ENCODE results near the gene FOXO6.

Gene FOXO6

DNA sequence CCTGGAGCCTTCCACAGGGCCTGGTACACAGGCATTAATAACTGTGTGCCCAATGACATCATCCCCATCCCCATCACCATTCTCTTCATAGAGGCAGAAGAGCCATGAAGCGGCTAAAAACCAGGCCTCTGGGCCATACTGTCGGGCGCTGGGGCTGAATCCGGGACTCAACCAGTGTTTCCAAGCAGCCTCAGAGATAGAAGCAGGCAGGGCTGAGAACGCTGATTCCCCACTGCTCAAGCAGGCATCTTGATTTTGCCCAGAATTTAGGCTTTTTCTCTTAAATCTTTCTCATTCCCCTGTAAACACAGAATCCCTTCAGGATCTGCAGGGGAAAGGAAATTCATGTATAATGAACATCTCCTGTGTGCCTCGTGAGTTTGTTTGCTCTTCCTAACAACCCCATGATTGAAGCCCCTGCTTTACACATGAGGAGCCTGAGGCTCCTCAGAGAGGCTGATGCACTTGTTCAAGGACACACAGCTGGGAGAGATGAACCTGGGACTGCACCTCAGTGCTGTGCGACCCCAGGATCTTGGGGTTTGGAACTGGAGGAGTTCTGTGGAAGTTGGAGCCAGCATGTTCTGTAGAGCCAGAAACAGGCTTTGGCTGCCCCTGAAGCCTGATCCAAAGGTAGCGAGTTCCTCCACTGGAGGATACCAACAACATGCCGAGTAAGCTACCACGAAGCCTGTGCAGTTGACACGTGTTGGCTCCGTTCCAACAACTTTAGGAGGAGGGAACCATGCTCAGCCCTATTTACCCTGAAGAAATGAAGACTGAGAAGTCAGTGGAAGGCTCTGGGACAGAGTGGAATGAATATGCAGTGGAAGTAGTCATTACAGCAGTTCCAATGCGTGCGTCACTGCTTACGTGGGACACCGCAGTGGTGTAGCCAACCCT, 67.8 kb downstream of the FOXO6 start:
- DNase-seq, result no peak

DNA sequence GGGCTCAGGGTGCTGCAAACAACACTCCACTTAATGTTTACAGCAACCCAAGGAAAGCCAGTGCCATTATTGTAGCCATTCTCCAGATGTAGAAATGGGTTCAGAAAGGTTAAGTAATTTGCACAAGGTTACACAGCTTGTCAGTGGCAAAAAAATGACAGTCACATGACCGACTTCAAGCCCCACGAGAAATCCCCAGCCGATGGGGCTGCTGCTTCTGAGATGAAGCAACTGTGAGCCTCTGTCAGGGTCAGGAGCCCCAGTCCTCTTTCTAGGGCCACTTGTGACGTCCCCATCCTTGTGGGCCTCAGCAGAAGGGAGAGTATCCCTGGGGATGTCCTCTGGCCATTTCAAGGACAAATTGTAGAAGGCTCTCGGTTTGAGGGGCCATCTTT, 68.4 kb downstream of the FOXO6 start:
- no peak for DNase-seq

DNA sequence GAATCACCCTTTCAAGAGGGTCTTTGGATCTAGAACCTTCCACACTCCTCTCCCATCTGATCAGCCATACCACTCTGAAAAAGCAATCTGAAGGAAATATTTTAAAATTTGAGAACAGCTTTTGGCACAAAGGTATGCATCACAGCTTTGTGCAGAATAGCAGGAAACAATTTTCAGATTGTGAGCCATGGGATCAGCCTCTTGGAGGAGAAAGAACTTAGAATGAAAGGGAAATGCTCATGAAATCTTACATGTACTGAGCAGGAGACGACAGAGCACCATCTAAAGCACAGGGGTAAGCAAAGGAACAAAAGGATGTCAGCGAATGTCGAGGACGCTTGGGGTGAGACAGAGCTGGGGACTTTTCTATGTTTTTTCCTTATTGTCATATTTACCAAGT, 68.8 kb downstream of the FOXO6 start:
- DNase-seq, result no peak

DNA sequence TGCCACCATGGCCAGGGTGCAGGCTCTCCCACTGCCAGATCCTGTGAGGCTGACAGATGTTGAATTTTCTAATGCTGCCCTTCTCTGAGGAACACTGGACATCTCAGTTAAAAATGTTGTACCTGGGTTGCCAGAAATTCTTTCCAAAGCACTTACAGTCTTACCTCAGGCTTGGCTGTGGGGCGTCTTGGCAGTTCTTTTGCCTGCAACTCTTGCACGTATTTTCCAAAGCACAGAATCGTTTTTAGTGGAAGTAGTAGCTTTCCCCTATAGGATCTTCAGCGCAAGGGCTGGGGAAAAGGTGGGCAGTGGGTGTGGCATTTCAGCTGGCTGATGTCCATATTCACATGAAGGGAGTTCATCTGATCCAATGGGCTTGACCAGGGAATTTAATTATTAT, 69.3 kb downstream of the FOXO6 start:
- no peak for DNase-seq

DNA sequence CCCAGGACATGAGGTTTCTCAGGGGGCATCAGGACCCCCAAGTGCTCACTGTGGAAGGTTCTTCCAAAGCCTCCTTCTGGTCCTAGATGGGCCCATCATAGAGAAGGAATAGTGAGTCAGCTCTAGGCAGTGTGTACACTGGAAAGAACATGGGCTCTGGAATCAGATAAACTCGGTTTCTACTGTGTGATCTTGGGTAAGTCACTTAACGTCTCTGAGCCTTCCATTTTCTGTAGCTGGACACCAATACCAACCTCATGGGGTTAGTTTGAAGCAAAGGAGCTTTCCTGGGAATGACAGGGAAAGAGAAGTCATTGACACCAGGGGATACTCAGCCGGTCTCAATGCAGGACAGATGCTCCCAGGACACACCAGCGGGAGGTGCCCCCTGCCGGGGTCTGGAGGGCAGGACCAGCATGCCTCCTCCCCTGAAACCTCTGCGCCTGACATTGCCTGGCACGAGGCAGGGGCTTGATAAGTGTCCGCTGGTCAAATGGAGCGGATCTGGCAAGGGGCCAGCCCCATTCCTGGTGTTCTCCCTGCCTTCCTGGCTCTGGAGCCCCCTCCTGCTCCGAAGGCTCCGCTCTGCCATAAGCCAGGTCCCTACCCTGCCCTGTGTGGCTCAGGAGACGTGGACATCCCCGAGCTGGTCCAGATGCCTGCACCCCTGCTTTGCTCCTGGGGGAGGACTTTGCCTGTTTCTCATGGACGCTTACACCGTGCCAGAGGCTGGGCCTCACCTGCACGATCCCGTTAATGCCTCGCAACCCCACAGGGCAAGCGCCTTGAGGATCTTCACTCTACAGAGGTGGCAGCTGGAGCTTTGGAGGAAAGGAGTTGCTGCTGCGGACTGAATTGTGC, 70.5 kb downstream of the FOXO6 start:
- DNase-seq, result no peak
